Neural crest cell (in vitro differentiated cells): ENCODE results near the gene KRT73. TPM values are rescaled to one million over a fixed set of nuclear protein-coding genes. Genes with fewer than 3 reads are reported as not detected.

Experiments
- DNase-seq: peaks from one replicate; pipeline ENCODE4 v3.0.0; 2021; ENCODE audit warnings: low read depth, mixed read lengths, low spot score
- H3K27ac Mint-ChIP-seq: one replicate; pipeline ENCODE4 v1.8.0; 2021; ENCODE audit warnings: mild to moderate bottlenecking, mixed read lengths; ENCODE audit not compliant: unreplicated experiment
- H3K27me3 Mint-ChIP-seq: 2 replicates; pipeline ENCODE4 v1.8.0; 2021; ENCODE audit warnings: low read depth, mild to moderate bottlenecking, mixed read lengths
- H3K36me3 Mint-ChIP-seq: 2 replicates; pipeline ENCODE4 v1.8.0; 2021; ENCODE audit warnings: low read depth, mild to moderate bottlenecking, mixed read lengths
- H3K4me1 Mint-ChIP-seq: 2 replicates; pipeline ENCODE4 v1.8.0; 2021; ENCODE audit warnings: mixed read lengths
- H3K4me3 Mint-ChIP-seq: one replicate; pipeline ENCODE4 v1.8.0; 2021; ENCODE audit warnings: mild to moderate bottlenecking, mixed read lengths
- H3K9me3 Mint-ChIP-seq: 2 replicates; pipeline ENCODE4 v1.8.0; 2021; ENCODE audit warnings: mixed read lengths
- CTCF ChIP-seq: fragments of 200-600 bp; sonication (generic); conservative IDR thresholded peaks from 2 replicates; pipeline ENCODE4 v1.5.0; 2021; ENCODE audit warnings: antibody characterized with exemption, mild to moderate bottlenecking
- total RNA-seq: library from RNA; stranded (reverse); gene quantifications from 2 replicates; pipeline ENCODE4 v1.2.1, GENCODE V29; 2021

Gene KRT73
- total RNA-seq, 1 donor from 2014 or later: not detected

- no peak for DNase-seq
- no peaks in the 10 kb centered on the region for H3K4me1 Mint-ChIP-seq
- no peaks in the 10 kb centered on the region for H3K9me3 Mint-ChIP-seq
- peaks cover 58% of the 10 kb centered on the region for H3K27me3 Mint-ChIP-seq
- no peaks in the 10 kb centered on the region for H3K36me3 Mint-ChIP-seq
- no peak overlapping the region for H3K4me3 Mint-ChIP-seq
- TF ChIP-seq CTCF: no peak
- H3K27ac Mint-ChIP-seq: no peak overlapping the region
These were observed 9.3 kb downstream of the KRT73 start for GRCh38 chr12:52608826-52609630.

GRCh38 chr12:52608161-52608560, 10.2 kb downstream of the KRT73 start:
- Mint-ChIP-seq H3K27ac (no peak overlapping the region), H3K36me3 (no peaks in the 10 kb centered on the region), H3K9me3 (no peaks in the 10 kb centered on the region), H3K4me1 (no peaks in the 10 kb centered on the region), H3K27me3 (peaks cover 60% of the 10 kb centered on the region), H3K4me3 (no peak overlapping the region)
- TF ChIP-seq CTCF: no peak
- DNase-seq: no peak

GRCh38 chr12:52607314-52607713, 11.0 kb downstream of the KRT73 start:
- Mint-ChIP-seq H3K9me3 (no peaks in the 10 kb centered on the region), H3K4me3 (no peak overlapping the region), H3K4me1 (no peaks in the 10 kb centered on the region), H3K36me3 (no peaks in the 10 kb centered on the region), H3K27me3 (peaks cover 54% of the 10 kb centered on the region), H3K27ac (no peak overlapping the region)
- TF ChIP-seq CTCF: no peak
- DNase-seq: no peak

GRCh38 chr12:52606581-52607218, 11.7 kb downstream of the KRT73 start:
- Mint-ChIP-seq H3K9me3 (no peaks in the 10 kb centered on the region), H3K4me3 (no peak overlapping the region), H3K36me3 (no peaks in the 10 kb centered on the region), H3K27ac (no peak overlapping the region), H3K27me3 (peaks cover 51% of the 10 kb centered on the region), H3K4me1 (no peaks in the 10 kb centered on the region)
- no peak for TF ChIP-seq CTCF
- no peak for DNase-seq

- no peak overlapping the region for H3K27ac Mint-ChIP-seq
- H3K27me3 Mint-ChIP-seq: peaks cover 46% of the 10 kb centered on the region
- TF ChIP-seq CTCF: no peak
- H3K4me1 Mint-ChIP-seq: no peaks in the 10 kb centered on the region
- no peaks in the 10 kb centered on the region for H3K36me3 Mint-ChIP-seq
- no peak for DNase-seq
- H3K4me3 Mint-ChIP-seq: no peak overlapping the region
- no peaks in the 10 kb centered on the region for H3K9me3 Mint-ChIP-seq
These were observed 12.3 kb downstream of the KRT73 start for GRCh38 chr12:52606096-52606495.
